HEK293T (cell line): ENCODE data around the gene ATOH7.

Source experiments
- ARNT ChIP-seq: fragments of 450-650 bp; IDR thresholded peaks from 2 replicates; pipeline ENCODE4 v1.6.1; 2017; ENCODE audit warnings: mild to moderate bottlenecking
- BHLHE40 ChIP-seq: fragments of 450-650 bp; IDR thresholded peaks from 2 replicates; pipeline ENCODE4 v1.6.1; 2016; ENCODE audit warnings: mild to moderate bottlenecking, moderate library complexity, borderline replicate concordance
- CTBP1 ChIP-seq: fragments of 450-650 bp; IDR thresholded peaks from 2 replicates; pipeline ENCODE4 v1.6.1; 2016; ENCODE audit warnings: borderline replicate concordance
- FOXK2 ChIP-seq: fragments of 450-650 bp; IDR thresholded peaks from 2 replicates; pipeline ENCODE4 v1.6.1; 2016; ENCODE audit warnings: mild to moderate bottlenecking
- FOXM1 ChIP-seq: fragments of 450-650 bp; IDR thresholded peaks from 2 replicates; pipeline ENCODE4 v1.6.1; 2017; ENCODE audit warnings: mild to moderate bottlenecking, borderline replicate concordance
- L3MBTL2 ChIP-seq: fragments of 450-650 bp; conservative IDR thresholded peaks from 2 replicates; pipeline ENCODE4 v1.6.1; 2016; ENCODE audit warnings: mild to moderate bottlenecking
- NFRKB ChIP-seq: fragments of 450-650 bp; IDR thresholded peaks from 2 replicates; pipeline ENCODE4 v1.6.1; 2016; ENCODE audit warnings: mild to moderate bottlenecking, moderate library complexity
- PKNOX1 ChIP-seq: fragments of 450-650 bp; IDR thresholded peaks from 2 replicates; pipeline ENCODE4 v1.6.1; 2016
- SP1 ChIP-seq: fragments of 450-650 bp; IDR thresholded peaks from 2 replicates; pipeline ENCODE4 v1.6.1; 2017
- TARDBP ChIP-seq: fragments of 450-650 bp; IDR thresholded peaks from 2 replicates; pipeline ENCODE4 v1.6.1; 2016
- ZNF384 ChIP-seq: fragments of 450-650 bp; IDR thresholded peaks from 2 replicates; pipeline ENCODE4 v1.6.1; 2016

- TF ChIP-seq FOXK2 (no peak), SP1 (no peak), FOXM1 (no peak), BHLHE40 (no peak), ARNT (no peak), TARDBP (no peak), PKNOX1 (no peak), ZNF384 (no peak), NFRKB (no peak), L3MBTL2 (no peak), CTBP1 (no peak)
These were observed 19.2 kb upstream of the ATOH7 start for GRCh38 chr10:68251151-68251550.
